Dendritic cell treated with granulocyte-macrophage colony-stimulating factor and Interleukin-4, amounts not matched to agents 40 ng/mL and 50 ng/mL, for 4 days (primary cell): ENCODE data around the gene EIF4G3.
"Not testable (repeated sequence)": the region's sequence is repeated elsewhere in the genome, so short reads cannot be mapped to it uniquely, and the experiment has no call there.

Source experiments
- H3K27ac Mint-ChIP-seq: one replicate; pipeline ENCODE4 v1.8.0; 2022; ENCODE audit warnings: mild to moderate bottlenecking, mixed read lengths
- H3K27me3 Mint-ChIP-seq: one replicate; pipeline ENCODE4 v1.8.0; 2022; ENCODE audit warnings: mild to moderate bottlenecking, mixed read lengths
- H3K36me3 Mint-ChIP-seq: one replicate; pipeline ENCODE4 v1.8.0; 2022; ENCODE audit warnings: low read depth, mixed read lengths
- H3K4me1 Mint-ChIP-seq: one replicate; pipeline ENCODE4 v1.8.0; 2022; ENCODE audit warnings: low read depth, mixed read lengths
- H3K4me3 Mint-ChIP-seq: one replicate; pipeline ENCODE4 v1.8.0; 2022; ENCODE audit warnings: mild to moderate bottlenecking, moderate library complexity, mixed read lengths
- H3K9me3 Mint-ChIP-seq: one replicate; pipeline ENCODE4 v1.8.0; 2022; ENCODE audit warnings: mixed read lengths
- intact Hi-C: fragments of 100-400 bp; cut with micrococcal nuclease; formaldehyde crosslinking; loops from one replicate; pipeline ENCODE4 v1.15.0; 2022

Gene EIF4G3

GRCh38 chr1:20871419-20871818 is 305.3 kb downstream of the EIF4G3 start:
- Mint-ChIP-seq H3K9me3 (no peaks in the 10 kb centered on the region), H3K36me3 (peaks cover 64% of the 10 kb centered on the region), H3K4me1 (peaks cover 7% of the 10 kb centered on the region), H3K27ac (no peak overlapping the region), H3K27me3 (no peaks in the 10 kb centered on the region), H3K4me3 (no peak overlapping the region)
- intact Hi-C loops: no loop called here

DNA sequence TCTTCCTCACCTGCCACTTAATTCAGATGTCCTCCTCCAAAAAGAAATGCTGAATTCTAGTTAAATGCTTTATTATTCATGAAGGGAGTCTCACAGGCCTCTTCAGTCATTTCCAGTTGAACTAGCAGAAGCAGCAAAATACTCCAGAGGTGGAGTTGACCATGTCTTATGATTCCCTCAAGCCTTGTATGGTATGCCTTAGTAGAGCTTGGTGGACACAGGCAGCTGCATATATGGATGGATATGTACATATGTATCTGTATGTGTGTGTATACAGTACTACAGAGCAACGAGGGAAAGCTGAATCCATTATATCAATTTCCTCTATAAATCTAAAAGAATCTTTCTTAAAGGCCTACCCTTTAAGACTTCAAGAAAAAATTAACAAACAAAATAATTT is 306.0 kb downstream of the EIF4G3 start:
- intact Hi-C loops: no loop called here
- Mint-ChIP-seq H3K4me3 (no peak overlapping the region), H3K9me3 (no peaks in the 10 kb centered on the region), H3K27ac (no peak overlapping the region), H3K27me3 (no peaks in the 10 kb centered on the region), H3K36me3 (peaks cover 61% of the 10 kb centered on the region), H3K4me1 (peaks cover 7% of the 10 kb centered on the region)

DNA sequence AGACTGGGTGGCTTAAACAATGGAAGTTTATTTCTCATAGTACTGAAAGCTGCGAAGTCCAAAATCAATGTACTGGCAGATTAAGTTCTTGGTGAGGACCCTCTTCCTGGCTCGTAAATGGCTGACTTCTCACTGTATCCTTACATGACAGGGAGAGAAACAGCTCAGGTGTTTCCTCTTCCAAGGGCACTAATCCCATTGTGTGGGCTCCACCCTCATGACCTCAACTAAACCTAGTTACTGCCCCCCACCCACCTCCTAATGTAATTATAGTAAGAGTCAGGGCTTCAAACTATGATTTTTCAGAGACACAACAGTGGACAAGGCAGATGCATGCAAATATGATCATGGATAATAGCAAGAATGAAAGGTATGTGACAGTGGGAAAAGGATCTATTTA is 308.4 kb downstream of the EIF4G3 start:
- Mint-ChIP-seq H3K4me3 (no peak overlapping the region), H3K27ac (no peak overlapping the region), H3K27me3 (no peaks in the 10 kb centered on the region), H3K9me3 (no peaks in the 10 kb centered on the region), H3K36me3 (peaks cover 64% of the 10 kb centered on the region), H3K4me1 (peaks cover 7% of the 10 kb centered on the region)
- intact Hi-C loops: no loop called here

DNA sequence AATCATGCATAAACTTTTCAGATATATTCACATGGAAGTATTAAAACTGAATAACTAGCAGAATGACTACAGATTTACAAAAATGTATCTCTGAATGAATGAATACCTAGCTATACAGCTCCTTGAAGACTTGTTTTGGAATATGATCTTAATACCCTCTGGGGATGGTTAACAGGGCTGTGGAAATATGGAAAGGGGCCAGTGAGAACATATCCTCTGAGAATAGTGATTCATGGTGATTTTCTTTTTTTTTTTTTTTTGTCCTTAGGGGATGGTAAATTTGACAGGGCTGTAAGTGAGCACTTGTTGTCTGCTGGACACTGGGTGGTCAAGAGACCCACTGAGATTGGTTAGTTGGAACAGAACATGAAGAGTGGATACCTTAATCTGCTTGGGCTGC is 308.9 kb downstream of the EIF4G3 start:
- Mint-ChIP-seq H3K4me1 (peaks cover 7% of the 10 kb centered on the region), H3K27ac (no peak overlapping the region), H3K27me3 (no peaks in the 10 kb centered on the region), H3K36me3 (peaks cover 66% of the 10 kb centered on the region), H3K9me3 (no peaks in the 10 kb centered on the region), H3K4me3 (no peak overlapping the region)
- intact Hi-C loops: no loop called here

- no peak overlapping the region for H3K27ac Mint-ChIP-seq
These were observed 309.6 kb downstream of the EIF4G3 start for GRCh38 chr1:20867062-20867461.

GRCh38 chr1:20865001-20865400 is 311.7 kb downstream of the EIF4G3 start:
- Mint-ChIP-seq H3K27me3 (no peaks in the 10 kb centered on the region), H3K36me3 (peaks cover 71% of the 10 kb centered on the region), H3K4me3 (no peak overlapping the region), H3K27ac (no peak overlapping the region), H3K9me3 (no peaks in the 10 kb centered on the region), H3K4me1 (peaks cover 5% of the 10 kb centered on the region)
- intact Hi-C loops: no loop called here

More at GRCh38 chr1:20867062-20867461, 309.6 kb downstream of the EIF4G3 start:
- no peak overlapping the region for H3K4me3 Mint-ChIP-seq
- intact Hi-C loops: no loop called here
- no peaks in the 10 kb centered on the region for H3K27me3 Mint-ChIP-seq
- peaks cover 7% of the 10 kb centered on the region for H3K4me1 Mint-ChIP-seq
- no peaks in the 10 kb centered on the region for H3K9me3 Mint-ChIP-seq
- peaks cover 66% of the 10 kb centered on the region for H3K36me3 Mint-ChIP-seq

GRCh38 chr1:20854529-20854928 is 322.2 kb downstream of the EIF4G3 start:
- no peaks in the 10 kb centered on the region for H3K4me1 Mint-ChIP-seq
- H3K4me3 Mint-ChIP-seq: no peak overlapping the region
- peaks cover 89% of the 10 kb centered on the region for H3K36me3 Mint-ChIP-seq
- intact Hi-C loops: no loop called here
- no peak overlapping the region for H3K27ac Mint-ChIP-seq
- no peaks in the 10 kb centered on the region for H3K27me3 Mint-ChIP-seq
- H3K9me3 Mint-ChIP-seq: no peaks in the 10 kb centered on the region

- intact Hi-C loops, H3K4me3 Mint-ChIP-seq: not testable (repeated sequence)
- H3K36me3 Mint-ChIP-seq: peaks cover 88% of the 10 kb centered on the region
These were observed 324.9 kb downstream of the EIF4G3 start for GRCh38 chr1:20851791-20852190.

GRCh38 chr1:20850021-20850420 is 326.7 kb downstream of the EIF4G3 start:
- Mint-ChIP-seq H3K4me1 (no peaks in the 10 kb centered on the region), H3K27ac (no peak overlapping the region), H3K9me3 (no peaks in the 10 kb centered on the region), H3K4me3 (no peak overlapping the region), H3K27me3 (no peaks in the 10 kb centered on the region), H3K36me3 (peaks cover 95% of the 10 kb centered on the region)
- intact Hi-C loops: no loop called here

More at GRCh38 chr1:20851791-20852190, 324.9 kb downstream of the EIF4G3 start:
- H3K27ac Mint-ChIP-seq, H3K9me3 Mint-ChIP-seq, H3K27me3 Mint-ChIP-seq, H3K4me1 Mint-ChIP-seq: not testable (repeated sequence)

DNA sequence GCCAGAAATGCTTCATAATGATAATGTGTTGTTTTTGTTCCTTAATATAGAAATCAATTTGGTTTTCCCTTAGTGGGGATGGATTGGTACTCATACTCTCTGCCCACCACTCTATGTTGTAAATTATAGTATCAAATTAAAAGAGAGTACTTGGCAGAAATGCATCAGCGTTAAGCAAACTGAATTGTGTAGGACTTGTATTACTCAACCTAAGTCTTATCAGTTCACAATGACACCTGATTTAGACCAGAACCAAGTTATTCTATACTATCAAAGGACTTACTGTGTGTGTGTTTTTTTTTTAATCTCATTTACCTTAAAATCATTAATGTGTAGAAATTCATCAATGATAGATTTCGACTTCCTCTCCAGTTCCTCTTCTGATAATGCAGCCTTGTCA is 327.6 kb downstream of the EIF4G3 start:
- no peak overlapping the region for H3K27ac Mint-ChIP-seq
- peaks cover 95% of the 10 kb centered on the region for H3K36me3 Mint-ChIP-seq
- intact Hi-C loops: loop anchor here (10.0 kb wide), 1 partner anchor 94 kb away; no protein-coding TSS in a partner anchor

GRCh38 chr1:20848162-20848561 is 328.5 kb downstream of the EIF4G3 start:
- no peaks in the 10 kb centered on the region for H3K27me3 Mint-ChIP-seq
- H3K36me3 Mint-ChIP-seq: peaks cover 94% of the 10 kb centered on the region
- no peaks in the 10 kb centered on the region for H3K9me3 Mint-ChIP-seq
- no peak overlapping the region for H3K27ac Mint-ChIP-seq
- intact Hi-C loops: loop anchor here (10.0 kb wide), 1 partner anchor 93 kb away; no protein-coding TSS in a partner anchor
- no peak overlapping the region for H3K4me3 Mint-ChIP-seq
- no peaks in the 10 kb centered on the region for H3K4me1 Mint-ChIP-seq

More for the DNA sequence above, 327.6 kb downstream of the EIF4G3 start:
- no peaks in the 10 kb centered on the region for H3K9me3 Mint-ChIP-seq
- no peaks in the 10 kb centered on the region for H3K27me3 Mint-ChIP-seq
- H3K4me3 Mint-ChIP-seq: no peak overlapping the region
- H3K4me1 Mint-ChIP-seq: no peaks in the 10 kb centered on the region

- no peaks in the 10 kb centered on the region for H3K4me1 Mint-ChIP-seq
- intact Hi-C loops: loop anchor here (10.0 kb wide), 1 partner anchor 93 kb away; no protein-coding TSS in a partner anchor
- H3K27me3 Mint-ChIP-seq: no peaks in the 10 kb centered on the region
- H3K36me3 Mint-ChIP-seq: peaks cover 91% of the 10 kb centered on the region
- no peak overlapping the region for H3K4me3 Mint-ChIP-seq
- H3K9me3 Mint-ChIP-seq: no peaks in the 10 kb centered on the region
- H3K27ac Mint-ChIP-seq: no peak overlapping the region
These were observed 329.1 kb downstream of the EIF4G3 start for GRCh38 chr1:20847611-20848080.

DNA sequence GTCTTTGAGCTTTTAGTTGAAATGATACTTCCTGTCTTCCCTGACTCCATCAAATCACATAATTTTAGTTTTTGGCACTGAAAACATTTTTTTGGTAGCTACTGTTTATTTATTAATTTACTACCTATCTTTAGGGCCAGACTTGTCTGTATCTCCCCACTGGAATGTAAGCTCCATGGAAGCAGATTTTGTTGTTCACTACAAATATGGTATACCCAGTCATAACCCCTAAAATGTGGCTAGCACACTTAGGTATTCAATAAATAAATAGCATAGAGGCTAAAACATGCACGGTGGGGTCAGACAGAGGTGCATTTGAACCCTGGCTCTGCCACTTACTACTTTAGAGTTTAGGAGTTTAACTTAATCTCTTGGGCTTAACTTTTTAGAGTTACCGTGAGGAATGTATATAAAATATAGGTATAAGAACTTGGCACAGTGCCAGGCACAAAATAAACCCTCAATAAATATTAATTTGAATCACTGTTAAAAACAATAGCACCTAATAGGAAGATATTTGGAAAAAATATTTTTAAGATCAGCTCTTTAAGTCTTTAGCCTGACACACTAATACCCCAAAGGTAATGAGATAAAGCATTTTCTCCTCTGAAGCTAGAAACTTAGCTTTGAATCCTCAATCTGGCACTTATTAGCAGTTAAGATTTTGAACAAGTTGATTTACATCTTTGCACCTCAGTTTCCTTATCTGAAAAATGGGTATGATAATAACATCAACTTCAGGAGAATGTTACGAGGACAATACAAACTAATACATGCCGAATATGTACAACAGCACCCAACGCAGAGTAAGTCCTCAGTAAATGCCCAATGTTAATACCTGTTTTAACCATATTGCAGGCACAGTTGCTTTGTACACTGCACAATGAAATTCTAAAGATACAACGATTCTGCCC is 330.0 kb downstream of the EIF4G3 start:
- H3K36me3 Mint-ChIP-seq: peaks cover 91% of the 10 kb centered on the region
- no peak overlapping the region for H3K27ac Mint-ChIP-seq
- intact Hi-C loops: loop anchor here (10.0 kb wide), 1 partner anchor 92 kb away; no protein-coding TSS in a partner anchor
- H3K27me3 Mint-ChIP-seq: no peaks in the 10 kb centered on the region
- H3K9me3 Mint-ChIP-seq: no peaks in the 10 kb centered on the region
- H3K4me1 Mint-ChIP-seq: no peaks in the 10 kb centered on the region
- no peak overlapping the region for H3K4me3 Mint-ChIP-seq

- Mint-ChIP-seq H3K36me3 (peaks cover 76% of the 10 kb centered on the region), H3K4me3 (no peak overlapping the region), H3K27ac (no peak overlapping the region), H3K27me3 (no peaks in the 10 kb centered on the region), H3K9me3 (no peaks in the 10 kb centered on the region), H3K4me1 (no peaks in the 10 kb centered on the region)
- intact Hi-C loops: loop anchor here (10.0 kb wide), 1 partner anchor 86 kb away; no protein-coding TSS in a partner anchor
These were observed 336.0 kb downstream of the EIF4G3 start for GRCh38 chr1:20840731-20841130.
